IMR-90 (cell line): ENCODE results near the gene ZMYND11. TPM values are rescaled to one million over a fixed set of nuclear protein-coding genes. Genes with fewer than 3 reads are reported as not detected.

Source experiments
- ATAC-seq: fragments of 200-7000 bp; cut with Tn5 transposase; 2 replicates; pipeline ENCODE4 v1.9.1; 2020; ENCODE audit warnings: low read depth, mild to moderate bottlenecking, moderate library complexity
- BruUV-seq: library from RNA; stranded (reverse); fragments of 400-500 nt; replicated peaks from 2 replicates; lab custom pipeline; 2021; lab: Mats Ljungman, UMichigan
- CTCF ChIA-PET: fragments of 300-600 bp; formaldehyde crosslinking; extraction: SDS; loops from one replicate; lab custom pipeline; 2021; ENCODE audit warnings: antibody characterized with exemption; lab: Yijun Ruan, JAX
- POLR2A ChIA-PET: fragments of 300-600 bp; sonication (Branson Sonifier 250); formaldehyde crosslinking; loops from one replicate; lab custom pipeline; 2022; ENCODE audit warnings: antibody characterized with exemption; ENCODE audit not compliant: unreplicated experiment; lab: Charles Lee
- DNase-seq: peaks from one replicate; pipeline ENCODE4 v3.0.0; 2013
- H2AFZ ChIP-seq: replicated peaks from 2 replicates; pipeline ENCODE3; 2013; ENCODE audit warnings: low read length, mild to moderate bottlenecking; ENCODE audit not compliant: poor library complexity
- H2AK5ac ChIP-seq: 2 replicates; pipeline ENCODE4 v1.6.1; 2013; ENCODE audit warnings: low read depth, low read length, inconsistent platforms
- H2AK9ac ChIP-seq: replicated peaks from 2 replicates; pipeline ENCODE3; 2013; ENCODE audit warnings: mild to moderate bottlenecking, low read depth, low read length, moderate library complexity; ENCODE audit not compliant: poor library complexity
- H2BK120ac ChIP-seq: 2 replicates; pipeline ENCODE4 v1.6.1; 2013; ENCODE audit warnings: low read depth, low read length, inconsistent platforms
- H2BK15ac ChIP-seq: 3 replicates; pipeline ENCODE4 v1.6.1; 2013; ENCODE audit warnings: low read depth, low read length, inconsistent platforms
- H2BK20ac ChIP-seq: 2 replicates; pipeline ENCODE4 v1.6.1; 2013; ENCODE audit warnings: low read depth, mild to moderate bottlenecking, inconsistent platforms, low read length, moderate library complexity
- H2BK5ac ChIP-seq: 2 replicates; pipeline ENCODE4 v1.6.1; 2013; ENCODE audit warnings: mild to moderate bottlenecking, low read depth, low read length, inconsistent platforms; ENCODE audit not compliant: poor library complexity, severe bottlenecking
- H3K14ac ChIP-seq: replicated peaks from 2 replicates; pipeline ENCODE4 v1.6.1; 2013; ENCODE audit warnings: low read depth, low read length, inconsistent platforms
- H3K18ac ChIP-seq: 2 replicates; pipeline ENCODE4 v1.6.1; 2013; ENCODE audit warnings: low read depth, low read length, control low read depth
- H3K23ac ChIP-seq: 2 replicates; pipeline ENCODE4 v1.6.1; 2013; ENCODE audit warnings: low read depth, low read length, inconsistent platforms
- H3K27ac ChIP-seq: 2 replicates; pipeline ENCODE4 v1.5.1; 2013; ENCODE audit warnings: mild to moderate bottlenecking, control low read depth, low read length; ENCODE audit not compliant: insufficient read depth
- H3K27me3 ChIP-seq: 2 replicates; pipeline ENCODE4 v1.6.1; 2013; ENCODE audit warnings: low read length; ENCODE audit not compliant: control insufficient read depth, insufficient read depth
- H3K36me3 ChIP-seq: 2 replicates; pipeline ENCODE4 v1.6.1; 2013; ENCODE audit warnings: low read length, mixed read lengths; ENCODE audit not compliant: control insufficient read depth, insufficient read depth
- H3K4ac ChIP-seq: 2 replicates; pipeline ENCODE4 v1.6.1; 2013; ENCODE audit warnings: low read depth, low read length, inconsistent platforms
- H3K4me1 ChIP-seq: 2 replicates; pipeline ENCODE4 v1.6.1; 2013; ENCODE audit warnings: low read length, mixed read lengths; ENCODE audit not compliant: control insufficient read depth, insufficient read depth
- H3K4me2 ChIP-seq: 2 replicates; pipeline ENCODE4 v1.6.1; 2013; ENCODE audit warnings: low read depth, mild to moderate bottlenecking, control low read depth, low read length, moderate library complexity
- H3K4me3 ChIP-seq: 2 replicates; pipeline ENCODE4 v1.5.1; 2013; ENCODE audit warnings: low read depth, mild to moderate bottlenecking, control low read depth, low read length, moderate library complexity; ENCODE audit not compliant: insufficient read depth
- H3K56ac ChIP-seq: 2 replicates; pipeline ENCODE4 v1.6.1; 2013; ENCODE audit warnings: low read length, inconsistent platforms; ENCODE audit not compliant: insufficient read depth; ENCODE audit errors: extremely low read depth
- H3K79me1 ChIP-seq, 2 experiments: 2 replicates each; pipeline ENCODE4 v1.6.1; 2013; ENCODE audit warnings: low read length in 2 of 2, inconsistent platforms in 1 of 2, low read depth in 1 of 2
- H3K9ac ChIP-seq: 2 replicates; pipeline ENCODE4 v1.6.1; 2013; ENCODE audit warnings: low read depth, low read length, control low read depth
- H3K9me1 ChIP-seq: 2 replicates; pipeline ENCODE4 v1.6.1; 2013; ENCODE audit warnings: low read length, inconsistent platforms; ENCODE audit not compliant: insufficient read depth
- H3K9me3 ChIP-seq: 2 replicates; pipeline ENCODE4 v1.6.1; 2013; ENCODE audit warnings: low read length; ENCODE audit not compliant: control insufficient read depth, insufficient read depth
- H4K20me1 ChIP-seq: 2 replicates; pipeline ENCODE4 v1.6.1; 2013; ENCODE audit warnings: low read length, inconsistent platforms; ENCODE audit not compliant: insufficient read depth
- H4K5ac ChIP-seq: 2 replicates; pipeline ENCODE4 v1.6.1; 2013; ENCODE audit warnings: mild to moderate bottlenecking, low read depth, low read length, control low read depth
- H4K8ac ChIP-seq, 2 experiments: 2 replicates each; pipeline ENCODE4 v1.6.1; 2013; ENCODE audit warnings: low read depth in 2 of 2, low read length in 2 of 2, control low read depth in 1 of 2, inconsistent platforms in 1 of 2
- H4K91ac ChIP-seq: 2 replicates; pipeline ENCODE4 v1.6.1; 2013; ENCODE audit warnings: low read depth, low read length, inconsistent platforms; ENCODE audit not compliant: insufficient read depth
- SMC3 ChIP-seq: fragments of 150-350 bp; IDR thresholded peaks from 2 replicates; pipeline ENCODE4 v1.6.1; 2016; ENCODE audit warnings: low read depth, mild to moderate bottlenecking, antibody characterized with exemption, low read length, moderate library complexity
- whole genome bisulfite sequencing, 2 experiments: methylation state at CpG; one replicate each; pipeline versions ENCODE4 v1.1.5 to v1.1.7; 2013; ENCODE audit warnings: missing lambda C conversion rate in 2 of 2; ENCODE audit not compliant: insufficient read length in 1 of 2; ENCODE audit errors: extremely low coverage in 2 of 2; 5-methylcytosine and 5-hydroxymethylcytosine counted together
- dilution Hi-C: fragments of 300-500 bp; cut with HindIII; formaldehyde crosslinking; loops from one replicate; pipeline ENCODE4 v1.14.3; 2018; ENCODE audit warnings: low sequenced_read_pairs; ENCODE audit not compliant: unreplicated experiment
- in situ Hi-C: fragments of 300-500 bp; cut with MboI; formaldehyde crosslinking; loops from 3 replicates; pipeline ENCODE4 v1.14.3; 2019; ENCODE audit warnings: low sequenced_read_pairs, inconsistent platforms, mixed read lengths
- intact Hi-C: fragments of 100-400 bp; cut with micrococcal nuclease; formaldehyde crosslinking; loops from 2 replicates; pipeline ENCODE4 v1.10.0; 2022
- polyA plus RNA-seq, 3 experiments: library from polyadenylated mRNA; depleted of rRNA; stranded (reverse); fragments of >200 nt; gene quantifications; 2 replicates each; pipeline ENCODE4 v1.2.3, GENCODE V29; 2012; ENCODE audit warnings: low replicate concordance in 1 of 3
- total RNA-seq: library from RNA; depleted of rRNA; stranded (reverse); fragments of >200 nt; gene quantifications from 2 replicates; pipeline ENCODE4 v1.2.3, GENCODE V29; 2012

Gene ZMYND11
- total and polyA plus RNA-seq, 2 of the 4 experiments (the other 2 are of a cell fraction), result 39.5 to 72.2 TPM

DNA sequence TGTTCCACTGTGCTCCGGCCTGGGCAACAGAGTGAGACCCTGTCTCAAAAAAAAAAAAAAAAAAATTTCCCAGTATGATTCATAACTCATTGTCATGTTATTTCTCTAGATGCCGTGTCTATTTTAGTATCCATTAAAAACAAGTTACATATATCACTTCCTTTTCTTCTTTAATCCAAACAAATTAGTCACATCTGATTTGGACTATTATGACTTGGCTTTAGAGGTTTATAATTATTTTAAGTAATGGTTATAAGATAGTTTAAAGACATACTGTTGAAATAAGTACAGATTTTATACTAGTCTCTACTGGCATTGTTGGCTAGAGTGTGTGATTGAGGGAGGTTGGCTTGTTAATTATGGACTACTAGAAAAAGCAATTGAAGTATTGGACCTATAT lies 53.3 kb downstream of the ZMYND11 start:
- H3K14ac ChIP-seq, result no peak overlapping the region
- BruUV-seq, result no TSS peak
- H2BK20ac ChIP-seq, result no peak overlapping the region
- no peaks in the 10 kb centered on the region for H3K27me3 ChIP-seq
- peak overlapping the region; percentile 36; the same call in 1 of the 2 replicates for H3K4me2 ChIP-seq
- no peak overlapping the region for H3K9ac ChIP-seq
- H3K79me1 ChIP-seq, result peaks cover 27 to 60% of the 10 kb centered on the region in 2 experiments
- H4K8ac ChIP-seq, result peak overlapping the region in 1 of 2 experiments; percentile 38; a peak in 1 of 4 replicates
- ATAC-seq (peak; percentile 19), DNase-seq (peak; percentile 57)
- CTCF ChIA-PET, result no interaction called here
- no peak overlapping the region for H3K56ac ChIP-seq
- no peak overlapping the region for H3K27ac ChIP-seq
- intact Hi-C loops (no loop called here), in situ Hi-C loops (no loop called here), dilution Hi-C loops (no loop called here)
- H4K5ac ChIP-seq, result no peak overlapping the region
- no peak overlapping the region for H2BK15ac ChIP-seq
- no peak overlapping the region for H3K18ac ChIP-seq
- POLR2A ChIA-PET, result no interaction called here
- peaks cover 10% of the 10 kb centered on the region for H3K9me1 ChIP-seq
- 0 out of 2 replicates have a peak overlapping the region, but pooled peaks have one; percentile 40 for H2AK5ac ChIP-seq
- WGBS, 2 experiments, result no CpG with 5 or more reads among the region's 2 CpGs
- H2AK9ac ChIP-seq, result no peak overlapping the region
- H4K91ac ChIP-seq, result no peak overlapping the region
- H2BK5ac ChIP-seq, result peak overlapping the region; percentile 25
- peaks cover 5% of the 10 kb centered on the region for H3K9me3 ChIP-seq
- no peak overlapping the region for H3K4me3 ChIP-seq
- no peak overlapping the region; the same call in 1 of the 2 replicates for H3K4ac ChIP-seq
- no peak overlapping the region for H3K23ac ChIP-seq
- peaks cover 7% of the 10 kb centered on the region for H3K4me1 ChIP-seq
- H4K20me1 ChIP-seq, result peaks cover 11% of the 10 kb centered on the region
- H2BK120ac ChIP-seq, result no peak overlapping the region
- no peak overlapping the region for H2AFZ ChIP-seq
- H3K36me3 ChIP-seq, result no peaks in the 10 kb centered on the region
- no peak for TF ChIP-seq SMC3
